NCI-H1694 treated with DMSO at 0.1 percent for 48 hours (cell line): ENCODE measurements around the gene DNAH7.
"Not testable (repeated sequence)": the region's sequence is repeated elsewhere in the genome, so short reads cannot be mapped to it uniquely, and the experiment has no call there.

Experiments
- DNase-seq: peaks from one replicate; lab custom pipeline; 2025; lab: John Stamatoyannopoulos, UW

DNAH7 gene

GRCh38 chr2:196068271-196069209 lies at the start of gene DNAH7:
DNAH7 (minus strand) TSS chr2:196068837; CDS start chr2:196068711, 126 bp downstream.
- peak; percentile 73 for DNase-seq

- DNase-seq, result no peak
Measured at GRCh38 chr2:196117214-196117705, 48.6 kb upstream of the DNAH7 start.

DNA sequence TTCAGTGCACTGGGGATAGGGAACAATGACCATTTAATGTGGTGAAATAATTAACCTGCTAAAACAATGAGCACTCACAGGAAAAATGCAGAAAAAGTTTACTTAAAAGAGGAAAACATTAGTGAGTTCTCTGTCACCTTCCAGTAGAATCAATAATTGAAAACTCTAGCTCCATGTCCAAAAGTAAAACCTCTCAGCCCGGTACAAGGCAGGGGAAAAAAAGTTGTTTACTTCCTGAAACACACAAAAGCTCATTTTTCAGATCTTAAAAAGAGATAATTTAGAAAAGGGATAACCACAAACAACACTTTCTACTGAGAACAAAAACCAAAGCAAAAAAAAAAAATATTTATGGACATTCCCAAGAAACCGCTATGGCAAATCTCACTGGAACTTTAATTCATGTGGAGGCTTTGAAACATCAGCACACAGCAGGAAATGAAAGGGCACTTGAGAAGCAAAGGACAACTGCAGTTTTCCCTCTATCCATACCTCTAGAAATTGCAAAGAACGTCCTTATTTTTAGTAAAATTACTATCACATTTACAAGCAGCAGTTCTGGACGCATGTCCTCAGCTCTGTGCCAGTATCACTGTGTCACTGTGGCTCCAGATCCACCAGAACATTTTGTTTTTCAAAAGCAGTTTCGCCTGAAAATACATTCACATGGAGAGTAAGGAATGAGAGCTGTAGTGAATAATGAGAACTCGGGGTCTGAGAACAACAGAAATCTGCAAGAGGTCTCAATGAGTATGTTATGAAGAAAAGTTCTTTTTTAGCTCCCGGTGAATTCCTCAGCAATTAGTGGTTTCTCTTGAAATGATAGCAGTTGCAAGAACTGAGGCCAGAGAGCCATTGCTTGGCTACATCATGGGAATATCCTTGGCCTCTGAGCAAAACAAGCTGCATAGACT lies 44.7 kb upstream of the DNAH7 start:
- no peak for DNase-seq

GRCh38 chr2:196112418-196113034 lies 43.9 kb upstream of the DNAH7 start:
- DNase-seq, result no peak

DNA sequence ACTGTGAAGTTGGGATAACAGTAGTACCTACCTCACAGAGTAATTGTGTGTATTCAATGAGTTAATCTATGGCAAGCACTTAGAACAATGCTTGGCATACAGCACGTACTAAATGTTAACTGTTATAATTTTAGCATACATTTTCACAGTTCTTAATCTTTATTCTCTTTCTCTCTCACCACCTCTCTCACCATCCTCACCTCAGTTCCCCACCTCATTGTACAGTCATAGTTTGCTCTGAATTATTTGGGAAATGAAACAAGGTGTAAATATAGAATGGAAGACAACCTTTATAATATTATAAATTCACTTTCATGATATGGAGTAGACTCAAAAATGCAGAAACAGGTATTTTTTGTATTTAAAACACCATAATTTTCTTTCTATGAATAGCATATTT lies 40.0 kb upstream of the DNAH7 start:
- no peak for DNase-seq

DNA sequence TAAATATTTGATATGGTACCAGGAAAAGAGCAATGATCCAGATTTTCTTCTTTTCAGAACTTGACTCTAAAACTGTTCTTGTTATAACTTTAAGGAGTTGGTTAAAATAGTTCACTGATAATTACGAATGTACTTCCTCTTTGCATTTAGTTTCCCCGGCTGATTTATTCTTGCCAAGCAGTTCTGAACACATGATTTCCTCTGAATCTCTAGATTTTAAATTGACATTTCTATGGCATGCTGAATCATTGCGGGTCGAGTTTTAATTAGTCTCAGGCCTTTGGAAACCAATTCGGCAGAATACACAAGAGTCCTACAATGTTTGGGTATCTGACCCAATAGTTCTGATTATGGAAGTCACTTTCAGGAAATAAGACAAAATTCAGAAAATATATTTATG lies 37.3 kb upstream of the DNAH7 start:
- DNase-seq, result no peak

GRCh38 chr2:196104066-196104465 lies 35.4 kb upstream of the DNAH7 start:
- no peak for DNase-seq

GRCh38 chr2:196103626-196104025 lies 35.0 kb upstream of the DNAH7 start:
- DNase-seq, result no peak

GRCh38 chr2:196101325-196101991 lies 32.8 kb upstream of the DNAH7 start:
- DNase-seq, result no peak

GRCh38 chr2:196099916-196100315 lies 31.3 kb upstream of the DNAH7 start:
- no peak for DNase-seq

GRCh38 chr2:196097864-196098660 lies 29.4 kb upstream of the DNAH7 start:
- no peak for DNase-seq

- DNase-seq, result no peak
Measured at GRCh38 chr2:196096982-196097745, 28.5 kb upstream of the DNAH7 start.

DNA sequence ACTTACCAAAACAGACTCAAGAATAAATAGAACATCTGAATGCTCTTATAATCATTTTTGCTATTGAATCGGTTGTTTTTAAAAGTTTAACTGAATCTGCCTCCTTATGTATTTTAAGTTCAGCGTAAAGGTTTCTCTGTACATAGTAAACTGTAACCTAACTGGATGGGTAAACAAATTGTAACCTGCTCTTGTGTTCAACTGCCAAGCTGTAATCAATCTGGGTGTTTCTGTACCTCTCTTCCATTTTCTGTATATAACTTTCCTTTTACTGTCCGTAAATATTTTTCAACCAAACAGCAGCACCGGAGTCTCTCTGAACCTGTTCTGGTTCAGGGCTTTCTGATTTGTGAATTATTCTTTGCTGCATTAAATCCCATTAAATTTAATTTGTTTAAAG lies 27.6 kb upstream of the DNAH7 start:
- DNase-seq, result no peak

GRCh38 chr2:196089448-196089847 lies 20.8 kb upstream of the DNAH7 start:
- DNase-seq, result not testable (repeated sequence)

- no peak for DNase-seq
Measured at GRCh38 chr2:196088203-196088602, 19.6 kb upstream of the DNAH7 start.

DNA sequence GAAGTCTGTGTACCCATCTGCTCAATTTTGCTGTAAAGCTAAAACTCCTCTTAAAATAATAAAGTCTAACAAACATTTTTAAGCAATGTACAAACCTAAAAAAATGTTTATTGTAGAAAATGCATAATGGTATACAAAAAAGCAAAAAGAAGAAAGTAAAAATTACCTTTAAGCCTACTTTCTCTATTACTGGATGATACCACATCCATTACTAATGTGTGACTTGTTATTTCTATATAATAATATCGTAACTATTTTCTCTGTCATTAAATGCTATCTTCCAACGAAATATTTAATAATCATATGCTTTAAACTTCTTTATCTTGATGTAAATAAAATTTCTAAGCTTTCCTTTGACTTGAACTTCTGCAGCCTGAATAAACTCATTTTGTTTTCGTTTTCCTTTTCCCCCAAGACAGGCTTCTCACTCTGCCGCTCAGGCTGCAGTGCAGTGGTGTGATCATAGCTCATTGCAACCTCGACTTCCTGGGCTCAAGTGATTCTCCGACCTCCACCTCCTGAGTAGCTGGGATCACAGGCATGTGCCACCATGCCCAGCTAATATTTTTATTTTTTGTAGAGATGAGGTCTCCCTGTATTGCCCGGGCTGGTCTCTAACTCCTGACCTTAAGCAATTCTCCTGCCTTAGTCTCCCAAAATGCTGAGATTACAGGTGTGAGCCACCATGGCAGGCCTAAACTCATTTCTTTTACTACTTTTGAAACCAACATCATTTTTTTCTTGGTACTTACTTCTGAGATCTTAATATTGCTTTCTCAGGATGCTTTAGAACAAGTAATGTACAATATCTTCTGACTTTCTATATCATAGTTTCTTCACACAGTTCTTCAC lies 18.1 kb upstream of the DNAH7 start:
- DNase-seq, result no peak

DNA sequence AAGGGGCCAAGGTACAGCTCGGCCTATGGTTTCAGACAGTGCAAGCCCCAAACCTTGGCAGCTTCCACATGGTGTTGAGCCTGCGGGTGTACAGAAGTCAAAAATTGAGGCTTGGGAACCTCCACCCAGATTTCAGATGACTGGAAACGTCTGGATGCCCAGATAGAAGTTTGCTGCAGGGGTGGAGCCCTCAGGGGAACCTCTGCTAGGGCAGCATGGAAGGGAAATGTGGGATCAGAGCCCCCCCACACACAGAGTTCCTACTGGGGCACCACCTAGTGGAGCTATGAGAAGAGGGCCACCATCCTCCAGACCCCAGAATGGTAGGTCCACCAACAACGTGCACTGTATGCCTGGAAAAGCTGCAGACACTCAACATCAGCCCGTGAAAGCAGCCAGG lies 15.0 kb upstream of the DNAH7 start:
- DNase-seq, result no peak

DNA sequence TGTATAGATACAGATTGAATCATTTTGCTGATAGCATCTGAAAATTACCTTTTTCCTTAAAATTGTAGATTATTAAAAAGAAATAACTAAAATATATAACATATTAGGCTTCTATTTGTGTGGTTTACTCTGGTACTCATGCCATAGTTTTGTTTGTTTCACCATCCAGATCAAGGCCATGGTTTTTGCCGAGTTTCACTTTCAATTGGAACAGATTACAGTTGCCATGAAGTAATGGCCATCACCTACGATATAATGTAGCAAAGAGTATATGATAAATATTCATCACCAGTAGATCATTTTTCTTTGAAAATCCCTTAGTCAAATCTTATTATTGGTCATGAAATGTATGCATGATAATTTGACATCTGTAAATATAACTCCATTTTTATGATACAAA lies 11.9 kb upstream of the DNAH7 start:
- no peak for DNase-seq

DNA sequence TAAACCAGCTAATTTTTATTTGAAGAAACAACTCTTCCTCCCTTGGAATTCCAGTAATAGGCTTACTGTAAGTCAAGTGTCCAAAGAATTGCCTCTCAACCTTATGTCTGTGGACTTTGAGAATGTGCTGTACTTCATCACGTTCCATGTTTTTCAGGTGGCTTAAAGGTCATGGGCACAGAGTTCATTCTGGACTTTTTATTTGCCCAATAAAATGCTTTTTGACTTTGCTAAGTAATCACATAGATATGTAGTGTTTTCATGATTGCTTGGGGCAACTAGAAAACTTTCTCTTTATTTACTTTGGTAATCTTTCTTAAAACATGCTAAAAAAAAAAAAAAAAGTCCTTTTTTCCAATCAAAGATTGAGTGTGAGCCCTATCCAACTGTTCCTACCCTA lies 10.4 kb upstream of the DNAH7 start:
- no peak for DNase-seq
